ENCODE results near the gene PCSK6. TPM values are rescaled to one million over a fixed set of nuclear protein-coding genes. Genes with fewer than 3 reads are reported as not detected.
"Not testable (repeated sequence)": the region's sequence is repeated elsewhere in the genome, so short reads cannot be mapped to it uniquely, and the experiment has no call there.

Gene PCSK6
- total RNA-seq, 1 donor from 2014 or later, result 1.1 TPM

- TF ChIP-seq CTCF (IDR thresholded peaks at IDR 0.05), result no peak
- no peaks in the 10 kb centered on the region for H3K36me3 Mint-ChIP-seq (ENCODE audit: low read depth)
- no peak overlapping the region for H3K27ac Mint-ChIP-seq
- no peaks in the 10 kb centered on the region for H3K4me1 Mint-ChIP-seq
- H3K9me3 Mint-ChIP-seq, result peaks cover 2% of the 10 kb centered on the region
- H3K4me3 Mint-ChIP-seq, result no peak overlapping the region
- peaks cover 13% of the 10 kb centered on the region for H3K27me3 Mint-ChIP-seq
- DNase-seq (no peak), ATAC-seq (ENCODE audit: low read depth) (no peak)
- CTCF ChIA-PET, result no interaction called here
- intact Hi-C loops (cut with micrococcal nuclease), result no loop called here
- POLR2A ChIA-PET, result no interaction called here
These were observed 61.7 kb downstream of the PCSK6 start for GRCh38 chr15:101427606-101428487.

GRCh38 chr15:101426761-101427333 lies 62.7 kb downstream of the PCSK6 start:
- POLR2A ChIA-PET, result no interaction called here
- no peak for TF ChIP-seq CTCF (IDR thresholded peaks at IDR 0.05)
- ATAC-seq (ENCODE audit: low read depth) (no peak), DNase-seq (no peak)
- CTCF ChIA-PET, result no interaction called here
- Mint-ChIP-seq H3K4me1 (no peaks in the 10 kb centered on the region), H3K36me3 (ENCODE audit: low read depth) (no peaks in the 10 kb centered on the region), H3K9me3 (peaks cover 3% of the 10 kb centered on the region), H3K27me3 (peaks cover 12% of the 10 kb centered on the region), H3K27ac (no peak overlapping the region), H3K4me3 (no peak overlapping the region)
- intact Hi-C loops (cut with micrococcal nuclease), result no loop called here

GRCh38 chr15:101425787-101426365 lies 63.6 kb downstream of the PCSK6 start:
- no peak overlapping the region for H3K4me3 Mint-ChIP-seq
- POLR2A ChIA-PET, result no interaction called here
- no peaks in the 10 kb centered on the region for H3K36me3 Mint-ChIP-seq (ENCODE audit: low read depth)
- H3K9me3 Mint-ChIP-seq, result peaks cover 3% of the 10 kb centered on the region
- intact Hi-C loops (cut with micrococcal nuclease), result no loop called here
- peaks cover 12% of the 10 kb centered on the region for H3K27me3 Mint-ChIP-seq
- ATAC-seq (ENCODE audit: low read depth) (no peak), DNase-seq (no peak)
- CTCF ChIA-PET, result no interaction called here
- H3K27ac Mint-ChIP-seq, result no peak overlapping the region
- no peak for TF ChIP-seq CTCF (IDR thresholded peaks at IDR 0.05)
- H3K4me1 Mint-ChIP-seq, result no peaks in the 10 kb centered on the region

- H3K9me3 Mint-ChIP-seq, result peaks cover 3% of the 10 kb centered on the region
- H3K36me3 Mint-ChIP-seq (ENCODE audit: low read depth), result no peaks in the 10 kb centered on the region
- no peak for DNase-seq
- H3K27me3 Mint-ChIP-seq, result peaks cover 12% of the 10 kb centered on the region
- H3K27ac Mint-ChIP-seq, result no peak overlapping the region
- ChIA-PET POLR2A (no interaction called here), CTCF (no interaction called here)
- no peak for TF ChIP-seq CTCF (IDR thresholded peaks at IDR 0.05)
- intact Hi-C loops (cut with micrococcal nuclease), result no loop called here
- no peak for ATAC-seq (ENCODE audit: low read depth)
- H3K4me3 Mint-ChIP-seq, result no peak overlapping the region
- no peaks in the 10 kb centered on the region for H3K4me1 Mint-ChIP-seq
These were observed 64.5 kb downstream of the PCSK6 start for GRCh38 chr15:101424984-101425383.

GRCh38 chr15:101420232-101420631 lies 69.3 kb downstream of the PCSK6 start:
- intact Hi-C loops (cut with micrococcal nuclease), result no loop called here
- ATAC-seq (ENCODE audit: low read depth) (no peak), DNase-seq (no peak)
- H3K4me1 Mint-ChIP-seq, result peaks cover 8% of the 10 kb centered on the region
- peaks cover 3% of the 10 kb centered on the region for H3K9me3 Mint-ChIP-seq
- TF ChIP-seq CTCF (IDR thresholded peaks at IDR 0.05), result no peak
- no peaks in the 10 kb centered on the region for H3K36me3 Mint-ChIP-seq (ENCODE audit: low read depth)
- POLR2A ChIA-PET, result no interaction called here
- CTCF ChIA-PET, result no interaction called here
- H3K4me3 Mint-ChIP-seq, result no peak overlapping the region
- peaks cover 6% of the 10 kb centered on the region for H3K27me3 Mint-ChIP-seq
- no peak overlapping the region for H3K27ac Mint-ChIP-seq

GRCh38 chr15:101416475-101416874 lies 73.0 kb downstream of the PCSK6 start:
- H3K27ac Mint-ChIP-seq; H3K9me3 Mint-ChIP-seq; DNase-seq; H3K27me3 Mint-ChIP-seq; intact Hi-C loops (cut with micrococcal nuclease); POLR2A ChIA-PET; H3K36me3 Mint-ChIP-seq (ENCODE audit: low read depth); CTCF ChIA-PET; ATAC-seq (ENCODE audit: low read depth); H3K4me3 Mint-ChIP-seq: not testable (repeated sequence)
- peaks cover 22% of the 10 kb centered on the region for H3K4me1 Mint-ChIP-seq

All from activated B cell treated with CpG ODN at 0.5 μM for 24 hours (primary cell).